NCI-H2081 treated with DMSO at 0.1 percent for 48 hours (cell line): Measurements from ENCODE around the gene TELO2.

ENCODE experiments used
- DNase-seq: peaks from one replicate; lab custom pipeline; 2025; lab: John Stamatoyannopoulos, UW

TELO2 gene

DNA sequence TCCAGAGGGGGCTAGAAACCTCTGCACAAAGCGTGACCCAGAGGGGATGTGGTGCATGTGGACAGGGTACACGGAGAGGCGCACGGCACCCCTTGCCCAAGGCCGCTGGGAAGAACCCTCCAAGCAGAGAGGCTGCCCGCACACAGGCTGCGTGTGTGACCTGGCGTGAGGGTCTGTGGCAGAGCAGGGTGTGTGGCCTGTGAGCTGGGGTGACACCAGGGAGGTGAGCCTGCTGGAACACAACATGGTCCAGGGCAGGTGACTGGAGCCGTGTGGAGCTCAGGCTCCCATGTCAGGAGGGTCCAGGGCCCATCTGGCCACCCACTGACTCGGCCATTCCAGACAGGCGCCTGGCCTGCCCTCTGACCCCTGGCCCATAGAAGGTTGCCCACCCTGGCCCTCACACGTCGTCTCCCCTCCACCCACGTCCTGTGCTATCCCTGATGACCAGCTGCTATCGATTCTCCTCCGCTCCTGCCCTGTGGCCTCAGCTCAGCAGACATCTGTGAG is 25.5 kb downstream of the TELO2 start:
- no peak for DNase-seq

DNA sequence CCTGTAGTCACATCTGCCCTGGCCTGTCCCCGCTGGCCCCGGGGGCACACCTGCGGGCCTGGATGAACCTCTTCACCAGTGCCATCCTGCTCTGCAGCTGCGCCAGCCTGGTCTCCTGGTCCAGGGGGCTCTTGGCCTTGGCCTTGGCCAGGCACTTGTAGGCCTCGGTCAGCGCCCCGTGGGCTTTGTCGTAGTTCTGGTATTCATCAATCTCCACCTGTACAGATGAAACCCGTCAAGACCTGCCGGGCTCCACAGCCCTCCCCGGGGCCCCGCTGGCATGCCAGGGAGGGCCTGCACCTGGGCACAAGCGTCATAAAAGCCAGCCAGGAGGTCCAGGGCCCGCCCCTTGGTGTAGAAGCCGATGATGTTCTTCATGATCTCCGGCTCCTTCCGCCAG is 26.7 kb downstream of the TELO2 start:
- no peak for DNase-seq

DNA sequence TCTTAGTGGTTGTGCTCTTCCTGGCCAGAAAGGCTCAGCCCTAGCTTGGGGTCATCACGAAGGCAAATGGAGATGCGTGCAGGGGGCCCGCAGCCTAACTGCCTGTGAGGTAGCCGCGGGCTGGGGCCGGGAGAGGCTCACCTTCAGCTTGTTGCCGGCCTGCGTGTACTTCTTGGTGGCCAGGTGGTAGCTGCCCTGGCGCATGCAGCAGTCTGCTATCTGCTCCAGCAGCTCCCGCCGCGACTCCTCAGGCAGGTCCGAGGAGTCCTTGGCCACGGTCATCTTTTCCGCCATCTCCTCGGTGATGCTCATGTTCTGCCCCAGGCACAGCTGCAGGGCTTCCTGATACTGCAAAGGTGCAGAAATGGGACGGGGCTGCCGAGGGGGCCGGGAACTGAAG is 27.3 kb downstream of the TELO2 start:
- no peak for DNase-seq

DNA sequence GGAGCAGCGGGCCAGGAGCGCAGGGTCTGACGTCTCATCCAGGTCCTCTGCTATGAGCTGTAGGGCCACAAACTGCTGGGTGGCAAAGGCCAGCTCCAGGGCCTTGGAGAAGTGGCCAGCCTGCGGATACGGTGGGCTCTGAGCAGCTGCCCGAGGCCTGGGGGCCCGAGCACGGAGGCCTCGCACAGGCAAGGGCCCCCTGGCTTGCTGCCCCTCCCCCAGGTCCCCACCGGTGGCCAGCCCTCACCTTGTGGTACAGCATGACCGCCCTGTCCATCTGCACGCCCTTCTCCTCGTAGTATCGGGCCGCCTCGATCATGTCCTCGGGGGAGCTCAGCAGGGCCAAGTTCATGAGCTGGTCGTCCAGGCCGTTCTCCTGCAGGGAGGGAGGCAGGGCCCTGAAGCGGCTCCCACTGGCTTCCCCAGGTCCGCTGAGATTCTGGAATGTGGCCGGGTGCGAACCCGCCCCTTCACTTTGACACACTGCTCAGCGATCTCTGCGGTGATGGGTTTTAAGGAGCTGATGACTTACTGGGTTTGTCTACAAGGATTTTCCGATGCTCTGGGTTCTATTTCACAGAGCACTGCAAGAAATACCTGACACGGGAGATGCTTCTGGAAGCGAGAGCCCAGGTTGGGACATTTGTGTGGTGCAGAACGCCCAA is 30.6 kb downstream of the TELO2 start:
- no peak for DNase-seq

DNA sequence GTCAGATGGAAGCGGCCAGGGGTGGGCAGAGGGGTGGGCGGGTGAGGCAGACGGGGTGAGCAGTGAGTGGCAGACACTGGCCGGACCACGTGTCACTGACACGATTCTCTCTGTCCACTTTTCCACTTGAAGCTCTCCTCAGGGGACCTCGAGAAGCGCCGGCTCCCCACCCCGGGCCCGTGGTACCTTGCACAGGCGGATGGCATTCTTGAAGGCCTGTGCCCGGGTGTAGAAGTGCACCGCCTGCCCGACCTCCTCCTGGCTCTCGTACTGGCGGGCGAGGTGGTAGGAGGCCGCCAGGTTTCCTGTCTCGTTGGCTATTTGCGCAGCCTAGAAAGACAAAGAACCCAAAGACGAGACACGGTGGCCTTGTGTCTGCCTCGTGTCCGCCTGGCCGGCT is 31.2 kb downstream of the TELO2 start:
- DNase-seq: no peak

DNA sequence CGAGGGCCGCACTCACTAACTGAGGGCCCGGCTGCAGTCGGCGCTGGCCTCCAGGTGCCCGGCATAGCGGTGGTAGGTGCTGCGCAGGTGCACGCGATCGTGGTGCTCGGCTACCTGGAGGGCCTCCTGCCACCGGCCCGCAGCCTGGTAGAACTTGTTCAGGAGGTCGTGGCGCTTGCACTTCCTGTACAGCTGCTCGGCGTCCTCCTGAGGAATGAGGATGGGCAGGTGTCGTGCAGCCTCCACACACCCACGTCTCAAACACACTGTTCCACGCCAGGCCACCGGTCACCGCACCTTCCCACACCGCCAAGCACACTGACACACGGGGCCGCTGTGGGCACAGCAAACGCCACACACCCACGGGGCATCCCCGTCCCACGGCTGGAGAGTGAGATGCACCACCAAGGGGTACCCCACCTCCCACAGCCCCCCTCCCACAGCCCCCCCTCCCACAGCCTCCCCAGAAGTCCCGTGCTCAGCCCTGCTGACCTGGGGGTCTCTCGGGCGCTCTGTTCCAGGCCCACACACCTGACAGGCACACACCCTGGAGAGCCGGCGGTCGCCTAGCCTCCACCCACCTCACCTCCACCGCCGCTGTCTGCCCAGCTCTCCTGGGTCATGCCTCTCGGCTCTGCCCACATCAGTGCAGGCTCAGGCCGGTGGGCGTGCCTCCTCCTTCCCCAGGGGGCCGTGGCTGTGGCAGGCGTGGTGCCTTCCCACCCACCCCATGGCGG is 32.9 kb downstream of the TELO2 start:
- no peak for DNase-seq

DNA sequence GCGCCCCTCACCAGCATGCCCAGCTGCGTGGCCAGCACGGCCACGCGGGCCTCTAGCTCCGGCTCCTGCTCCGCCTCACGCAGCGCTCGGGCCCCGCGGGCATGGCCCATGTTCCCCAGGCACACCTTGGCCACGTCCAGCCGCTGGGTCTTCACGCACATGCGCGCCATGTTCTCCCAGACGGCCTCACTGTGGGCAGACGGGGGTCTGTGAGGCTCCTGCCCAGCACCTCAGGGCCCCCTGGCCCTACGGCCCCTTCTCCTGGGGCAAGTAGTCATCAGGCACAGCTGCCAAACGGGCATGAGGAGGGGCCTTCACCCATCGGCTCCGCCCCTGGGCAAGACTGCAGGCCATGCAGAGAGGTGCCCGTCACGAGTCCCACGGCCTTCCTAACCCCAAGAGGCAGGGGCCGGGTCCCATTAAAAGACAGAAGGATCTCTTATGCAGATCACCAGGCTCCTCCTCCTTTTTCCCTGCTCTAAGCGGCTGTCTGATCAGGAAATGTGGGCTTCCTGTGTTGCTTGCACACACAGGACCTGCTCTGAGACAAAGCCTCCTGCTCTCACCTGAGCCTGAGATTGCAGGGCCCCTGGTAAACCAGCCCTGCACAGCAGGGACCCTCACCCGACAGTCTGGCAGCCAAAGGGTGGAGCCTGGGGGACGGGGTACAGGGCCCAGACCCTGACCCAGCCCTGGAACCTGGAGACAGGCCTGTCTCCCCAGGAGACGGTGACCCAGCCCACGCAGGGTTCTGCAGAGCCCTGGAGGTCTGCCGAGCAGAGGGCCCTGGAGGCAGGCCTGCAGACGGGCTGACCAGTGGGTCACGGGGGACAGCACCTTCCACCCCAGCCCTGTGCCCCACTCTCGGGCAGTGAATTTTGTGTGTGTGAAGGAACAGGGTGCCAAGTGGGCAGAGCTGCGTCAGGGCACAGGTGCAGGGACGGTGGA is 33.7 kb downstream of the TELO2 start:
- DNase-seq: no peak

DNA sequence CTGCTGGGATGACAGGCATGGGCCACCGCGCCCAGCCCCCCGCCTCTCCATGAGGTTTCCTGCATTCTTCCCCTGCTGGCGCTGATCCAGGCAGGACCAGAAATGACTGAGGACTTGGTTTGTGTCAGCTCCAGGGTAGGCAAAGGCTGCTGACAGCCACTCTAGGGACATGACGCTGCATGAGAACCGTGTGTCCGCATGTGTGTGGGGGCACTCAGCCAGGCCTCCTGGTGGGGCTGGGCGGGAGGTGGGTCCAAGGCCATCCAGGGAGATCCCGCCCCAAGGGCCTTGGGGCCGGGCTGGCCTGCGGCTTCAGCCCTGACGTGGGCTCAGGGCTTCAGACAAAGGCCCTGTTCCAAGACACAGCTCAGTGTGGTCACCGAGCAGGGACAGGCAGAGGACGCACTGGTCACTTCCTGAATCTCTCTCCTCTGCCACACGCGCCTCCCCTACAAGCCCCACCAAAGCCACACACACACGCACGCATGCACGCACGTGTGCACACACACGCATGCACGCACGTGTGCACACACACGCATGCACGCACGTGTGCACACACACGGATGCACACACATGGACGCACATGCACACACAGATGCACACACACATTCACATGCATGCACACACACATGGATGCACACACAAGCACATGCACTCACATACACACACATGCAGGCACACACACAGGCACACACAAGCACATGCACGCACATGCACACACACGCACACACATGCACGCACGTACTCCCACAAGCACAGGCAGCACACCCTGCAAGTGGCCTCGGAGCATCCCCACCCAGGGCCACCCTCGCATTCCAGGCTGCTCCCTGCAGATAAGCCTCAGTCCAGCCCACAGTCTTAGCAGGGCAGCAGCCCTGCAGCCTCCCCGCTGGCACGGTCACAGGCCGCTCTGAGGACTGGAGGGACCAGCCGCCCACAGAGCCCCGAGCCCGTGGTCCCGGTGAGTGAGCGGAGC is 35.0 kb downstream of the TELO2 start:
- DNase-seq: no peak

DNA sequence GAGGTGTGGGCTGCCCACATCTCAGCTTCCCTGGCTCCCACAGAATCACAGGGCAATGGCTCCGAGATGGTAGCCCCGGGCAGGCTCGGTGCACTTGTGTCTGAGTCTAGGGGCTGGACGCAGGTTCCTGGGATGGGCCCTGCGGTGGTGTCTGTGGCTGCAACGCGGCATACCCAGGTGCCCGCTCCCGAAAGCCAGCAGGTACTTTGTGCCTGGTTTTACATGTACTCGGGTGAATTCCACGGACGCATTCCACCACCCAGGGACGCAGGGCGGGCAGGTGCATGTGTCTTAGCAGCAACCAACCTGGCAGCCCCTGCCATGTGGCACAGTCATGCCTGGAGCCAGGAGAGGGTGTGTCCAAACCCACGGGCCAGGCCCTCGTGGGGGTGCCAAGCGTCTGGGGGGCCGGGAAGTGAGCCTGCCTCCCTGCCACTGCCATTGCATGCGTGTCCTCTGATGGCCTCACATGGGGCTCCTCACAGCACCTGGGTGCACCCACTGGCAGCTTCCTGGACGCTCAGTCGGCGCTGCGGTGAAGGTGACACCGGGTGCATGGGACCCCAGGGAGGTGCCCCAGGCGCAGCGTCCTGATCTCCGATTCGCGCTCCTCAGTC is 35.9 kb downstream of the TELO2 start:
- DNase-seq: no peak

DNA sequence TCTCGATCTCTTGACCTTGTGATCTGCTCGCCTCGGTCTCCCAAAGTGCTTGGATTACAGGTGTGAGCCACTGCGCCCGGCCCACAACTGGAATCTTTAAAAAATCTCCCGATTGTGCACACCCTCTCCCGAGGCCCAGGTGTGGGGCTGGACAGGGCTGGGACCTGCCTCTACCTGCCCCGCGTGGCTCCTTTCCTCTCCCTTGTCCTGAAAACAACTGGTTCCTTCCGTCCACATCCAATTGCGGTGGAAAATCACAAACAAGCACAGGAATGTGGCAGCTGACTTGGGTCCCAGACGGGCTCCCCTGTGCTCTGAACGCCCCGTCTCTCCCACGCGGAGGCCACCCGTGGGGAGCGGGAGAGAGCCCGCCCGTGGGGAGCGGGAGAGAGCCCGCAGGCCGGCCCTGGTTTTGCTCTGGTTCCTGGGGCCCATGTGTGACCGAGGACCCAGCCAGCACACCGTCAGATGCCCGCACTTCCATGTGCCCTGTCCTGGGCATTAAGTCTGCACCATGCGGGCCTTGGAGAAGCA is 37.3 kb downstream of the TELO2 start:
- DNase-seq: no peak

DNA sequence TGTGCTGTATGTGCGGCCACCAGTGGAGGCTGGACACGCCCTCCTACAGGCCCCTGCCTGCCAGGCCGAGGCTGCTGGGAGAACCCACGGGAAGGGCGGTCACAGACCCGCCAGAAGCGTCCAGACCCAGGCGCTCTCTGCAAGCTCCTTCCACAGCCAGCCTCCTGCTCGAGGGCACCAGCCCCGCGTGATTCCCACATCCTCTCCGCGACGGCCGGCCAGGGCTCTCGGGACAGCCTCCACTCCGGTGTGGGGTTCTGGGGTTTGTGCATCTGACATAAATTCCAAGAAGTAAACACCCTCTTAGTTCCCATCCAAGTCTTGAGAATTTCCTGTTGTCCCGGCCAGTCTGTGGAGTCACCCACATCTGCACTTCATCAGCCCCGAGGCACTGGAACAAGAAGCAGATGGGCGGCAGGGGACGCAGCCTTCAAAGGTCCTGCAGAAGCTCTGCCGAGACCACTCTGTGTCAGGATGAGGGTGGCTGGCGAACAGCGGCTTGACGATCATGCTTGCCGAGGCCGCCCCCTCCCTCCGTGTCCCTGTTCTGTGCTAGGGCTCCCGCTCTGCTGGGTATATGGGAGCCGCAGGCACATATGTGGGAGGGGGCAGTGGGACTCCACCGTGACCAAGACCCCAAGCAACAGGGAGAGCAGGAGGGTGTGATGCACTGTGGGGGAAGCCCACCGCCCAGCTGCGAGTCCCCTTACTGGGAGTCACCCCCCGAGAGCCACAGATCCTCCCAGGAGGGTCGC is 37.9 kb downstream of the TELO2 start:
- no peak for DNase-seq

DNA sequence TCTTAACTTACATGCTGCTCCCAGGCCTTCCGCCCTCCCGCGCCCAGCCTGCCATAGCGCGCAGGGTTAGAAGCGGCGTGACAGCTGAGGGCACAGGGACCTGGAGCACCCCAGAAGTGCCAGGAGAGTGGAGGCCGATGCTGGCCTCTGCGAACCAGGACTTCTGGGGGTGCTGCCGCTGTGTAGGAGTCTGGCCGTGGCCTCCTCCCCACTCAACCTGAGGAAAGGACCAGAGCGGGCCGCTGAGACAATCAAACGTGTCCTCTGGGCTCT is 38.4 kb downstream of the TELO2 start:
- no peak for DNase-seq

DNA sequence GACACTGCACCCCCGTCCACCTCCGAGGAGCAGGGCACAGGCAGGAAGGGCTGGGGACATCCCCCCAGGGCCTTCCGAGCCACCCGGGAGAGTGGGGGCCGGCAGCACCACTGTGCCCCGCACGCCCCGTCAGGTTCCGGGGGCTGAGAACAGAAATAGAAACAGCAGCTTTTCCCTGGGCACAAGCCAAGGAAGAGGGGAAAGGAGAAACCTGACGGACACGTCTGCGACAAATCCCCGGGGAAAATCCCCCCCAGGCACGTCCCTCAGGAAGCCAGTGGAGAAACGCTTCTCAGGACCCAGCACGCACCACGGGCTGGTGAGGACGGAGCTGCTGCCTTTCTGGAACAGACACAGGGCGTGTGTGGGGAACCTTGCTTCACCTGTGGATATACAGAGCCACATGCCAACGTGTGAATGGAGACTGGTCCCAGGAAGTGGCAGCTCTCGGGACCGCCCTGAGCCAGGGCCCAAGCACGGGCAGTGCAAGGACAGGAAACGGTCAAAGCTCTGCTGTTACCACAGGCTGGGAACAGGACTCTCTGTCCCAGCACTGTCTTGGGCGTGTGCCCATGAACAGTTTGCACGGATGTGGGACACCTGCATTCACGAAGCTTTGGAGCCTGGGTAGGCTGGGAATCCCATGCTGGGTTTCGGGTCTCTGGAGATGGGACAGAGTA is 39.1 kb downstream of the TELO2 start:
- no peak for DNase-seq

DNA sequence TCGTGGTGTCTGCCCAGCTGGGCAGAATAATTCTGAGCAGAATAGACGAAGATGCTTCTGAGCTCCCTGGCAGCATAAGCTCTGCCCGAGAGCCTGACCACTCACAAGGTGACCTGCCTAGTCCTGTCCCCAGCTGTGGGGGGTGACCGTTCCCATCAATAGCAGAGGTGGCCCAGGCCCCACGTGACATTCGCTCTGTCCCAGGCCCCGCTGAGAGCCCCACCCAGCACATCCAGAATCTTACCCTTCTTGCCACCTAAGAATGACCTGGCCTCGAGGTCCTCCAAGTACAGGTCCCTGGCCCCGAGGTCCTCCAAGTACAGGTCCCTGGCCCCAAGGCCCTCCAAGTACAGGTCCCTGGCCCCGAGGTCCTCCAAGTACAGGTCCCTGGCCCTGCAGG is 39.6 kb downstream of the TELO2 start:
- DNase-seq: no peak

DNA sequence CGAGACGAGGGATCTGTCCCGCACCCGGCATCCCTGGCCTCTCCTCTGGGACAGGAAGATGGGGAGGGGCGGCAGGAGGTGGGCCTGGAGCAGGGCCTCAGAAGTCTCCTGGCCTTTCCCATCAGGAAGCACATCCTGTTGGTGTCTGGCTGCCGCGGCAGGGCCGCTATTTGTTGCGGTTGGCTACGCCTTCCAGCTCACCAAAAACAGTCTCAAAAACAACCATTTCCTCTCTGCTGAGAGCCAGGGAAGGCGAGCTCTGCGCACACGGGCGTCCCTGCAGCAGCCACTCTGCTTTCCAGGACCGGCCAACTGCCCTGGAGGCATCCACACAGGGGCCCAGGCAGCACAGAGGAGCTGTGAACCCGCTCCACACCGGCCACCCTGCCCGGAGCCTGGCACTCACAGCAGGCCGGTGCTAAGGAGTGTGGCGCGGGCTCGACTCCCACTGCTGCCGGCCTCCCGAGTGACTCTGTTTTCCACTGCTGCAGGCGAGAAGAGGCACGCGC is 40.3 kb downstream of the TELO2 start, which contains the start of gene TMEM204:
TSS of gene TMEM204 (plus strand) at position 224 of the 509 bp plus-strand sequence. CDS start 610 bp downstream, outside the sequence.
- DNase-seq: no peak

DNA sequence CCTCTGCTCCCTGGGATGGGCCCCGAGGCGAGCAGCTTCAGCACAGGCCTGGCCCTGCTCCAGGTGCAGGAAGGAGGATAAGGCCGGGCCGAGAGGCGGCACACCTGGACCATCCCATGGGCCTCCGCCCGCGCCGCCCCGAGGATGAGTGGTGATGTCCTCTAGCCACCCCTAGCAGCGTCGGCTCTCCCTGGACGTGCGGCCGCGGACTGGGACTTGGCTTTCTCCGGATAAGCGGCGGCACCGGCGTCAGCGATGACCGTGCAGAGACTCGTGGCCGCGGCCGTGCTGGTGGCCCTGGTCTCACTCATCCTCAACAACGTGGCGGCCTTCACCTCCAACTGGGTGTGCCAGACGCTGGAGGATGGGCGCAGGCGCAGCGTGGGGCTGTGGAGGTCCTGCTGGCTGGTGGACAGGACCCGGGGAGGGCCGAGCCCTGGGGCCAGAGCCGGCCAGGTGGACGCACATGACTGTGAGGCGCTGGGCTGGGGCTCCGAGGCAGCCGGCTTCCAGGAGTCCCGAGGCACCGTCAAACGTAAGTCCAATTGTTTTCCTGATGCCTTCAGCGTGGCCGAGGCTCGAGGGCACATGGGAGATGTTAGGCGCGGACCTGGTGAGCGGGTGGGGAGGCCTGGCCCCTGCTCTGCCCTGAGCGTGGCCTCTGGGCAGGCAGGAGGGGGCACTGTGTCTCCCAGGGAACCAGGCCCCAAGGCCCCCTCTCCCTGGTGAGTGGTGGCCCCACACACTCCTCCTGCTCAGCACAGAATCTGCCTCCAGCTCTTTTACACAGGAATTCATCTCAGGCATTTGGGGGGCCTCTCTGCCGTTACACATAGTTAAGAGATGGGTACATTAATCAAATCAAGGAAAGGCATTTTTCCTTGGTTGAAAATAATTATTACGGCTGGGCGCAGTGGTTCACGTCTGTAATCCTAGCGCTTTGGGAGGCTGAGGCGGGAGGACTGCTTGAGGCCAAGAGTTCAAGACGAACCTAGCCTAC is 41.2 kb downstream of the TELO2 start:
- DNase-seq: no peak

DNA sequence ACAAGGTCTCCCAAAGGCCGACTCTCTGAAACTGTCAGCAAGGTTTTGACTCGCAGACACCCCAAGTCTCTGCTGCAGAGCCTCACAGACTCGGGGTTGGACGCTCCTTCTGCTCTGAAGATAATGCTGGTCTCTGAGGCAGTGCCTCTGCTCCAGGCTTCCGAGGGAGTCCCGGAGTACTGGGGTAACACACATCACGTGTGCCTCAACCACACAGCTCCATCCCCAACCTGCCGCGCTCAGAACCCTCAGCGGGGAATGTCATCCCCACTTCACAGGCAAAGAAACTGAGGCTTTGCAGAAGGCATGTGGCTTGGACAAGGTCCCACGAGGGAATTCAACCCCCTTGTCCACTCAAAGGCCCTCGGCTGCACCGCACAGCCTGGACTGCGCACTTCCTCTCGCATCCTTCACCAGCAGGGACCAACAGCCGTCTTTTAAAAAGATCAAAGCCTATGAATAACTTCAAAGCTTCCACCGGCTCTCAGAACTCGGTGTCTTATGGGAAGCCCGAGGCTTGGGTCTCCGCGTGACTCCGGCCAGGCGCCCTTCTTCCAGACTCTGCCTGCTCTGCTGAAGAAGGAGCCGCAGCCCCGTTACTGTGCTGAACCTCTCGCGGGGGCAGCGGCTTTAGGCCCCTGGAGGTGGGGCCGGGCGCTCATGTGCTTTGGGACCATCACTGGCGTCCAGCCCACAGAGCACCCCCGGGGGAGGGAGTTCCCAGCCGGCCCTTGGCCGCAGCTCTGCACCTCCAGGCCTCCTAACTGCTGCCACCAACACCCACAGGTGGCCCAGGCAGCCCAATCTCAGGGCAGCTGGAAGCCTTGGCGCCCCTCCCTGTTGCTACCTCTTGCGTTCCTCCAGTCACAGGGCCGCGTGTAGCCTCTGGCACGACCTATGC is 42.5 kb downstream of the TELO2 start:
- DNase-seq: no peak
